Osteoblast (primary cell): ENCODE measurements around the gene EIPR1. TPM values are rescaled to one million over a fixed set of nuclear protein-coding genes. Genes with fewer than 3 reads are reported as not detected.

ENCODE experiments used
- DNase-seq: peaks from one replicate; pipeline ENCODE4 v3.0.0; 2011; ENCODE audit warnings: low spot score, mixed read lengths; ENCODE audit not compliant: insufficient read length; ENCODE audit errors: missing footprints
- H2AFZ ChIP-seq: 2 replicates; pipeline ENCODE4 v1.6.0; 2011; ENCODE audit warnings: mild to moderate bottlenecking, low read length
- H3K27ac ChIP-seq: 2 replicates; pipeline ENCODE4 v1.5.1; 2011; ENCODE audit warnings: mild to moderate bottlenecking, low read depth, low read length, moderate library complexity
- H3K27me3 ChIP-seq: 2 replicates; pipeline ENCODE4 v1.6.0; 2012; ENCODE audit warnings: mild to moderate bottlenecking, control low read depth, inconsistent platforms, low read length, moderate library complexity; ENCODE audit not compliant: insufficient read depth
- H3K36me3 ChIP-seq: 2 replicates; pipeline ENCODE4 v1.5.1; 2011; ENCODE audit warnings: mild to moderate bottlenecking, low read length, control low read depth, moderate library complexity; ENCODE audit not compliant: insufficient read depth
- H3K4me1 ChIP-seq: 2 replicates; pipeline ENCODE4 v1.5.1; 2011; ENCODE audit warnings: mild to moderate bottlenecking, low read length, control low read depth, moderate library complexity; ENCODE audit not compliant: insufficient read depth
- H3K4me2 ChIP-seq: 2 replicates; pipeline ENCODE4 v1.6.0; 2011; ENCODE audit warnings: mild to moderate bottlenecking, low read length; ENCODE audit not compliant: insufficient read depth
- H3K4me3 ChIP-seq: fragments of 200-600 bp; sonication (generic); 3 replicates; pipeline ENCODE4 v1.5.1; 2012; ENCODE audit warnings: mild to moderate bottlenecking, low read length, inconsistent platforms; ENCODE audit not compliant: insufficient read depth
- H3K79me2 ChIP-seq: 2 replicates; pipeline ENCODE4 v1.6.0; 2012; ENCODE audit warnings: mild to moderate bottlenecking, low read length, control low read depth, inconsistent platforms; ENCODE audit not compliant: insufficient read depth
- H3K9me3 ChIP-seq: 2 replicates; pipeline ENCODE4 v1.5.1; 2011; ENCODE audit warnings: low read depth, low read length, control low read depth
- H4K20me1 ChIP-seq: 2 replicates; pipeline ENCODE4 v1.6.0; 2012; ENCODE audit warnings: mild to moderate bottlenecking, low read length, control low read depth; ENCODE audit not compliant: insufficient read depth
- total RNA-seq: library from RNA; depleted of rRNA; stranded (reverse); fragments of >200 nt; gene quantifications from 2 replicates; pipeline ENCODE4 v1.2.3, GENCODE V29; 2012
- TF ChIP-seq, protein P1 (sequence below): IDR thresholded peaks from 2 replicates; pipeline ENCODE4 v1.5.1; 2011; ENCODE audit warnings: mild to moderate bottlenecking, low read depth, low read length, moderate library complexity; ENCODE audit errors: extremely low read depth

EIPR1 gene
- total RNA-seq, 1 donor = 17.7 TPM

DNA sequence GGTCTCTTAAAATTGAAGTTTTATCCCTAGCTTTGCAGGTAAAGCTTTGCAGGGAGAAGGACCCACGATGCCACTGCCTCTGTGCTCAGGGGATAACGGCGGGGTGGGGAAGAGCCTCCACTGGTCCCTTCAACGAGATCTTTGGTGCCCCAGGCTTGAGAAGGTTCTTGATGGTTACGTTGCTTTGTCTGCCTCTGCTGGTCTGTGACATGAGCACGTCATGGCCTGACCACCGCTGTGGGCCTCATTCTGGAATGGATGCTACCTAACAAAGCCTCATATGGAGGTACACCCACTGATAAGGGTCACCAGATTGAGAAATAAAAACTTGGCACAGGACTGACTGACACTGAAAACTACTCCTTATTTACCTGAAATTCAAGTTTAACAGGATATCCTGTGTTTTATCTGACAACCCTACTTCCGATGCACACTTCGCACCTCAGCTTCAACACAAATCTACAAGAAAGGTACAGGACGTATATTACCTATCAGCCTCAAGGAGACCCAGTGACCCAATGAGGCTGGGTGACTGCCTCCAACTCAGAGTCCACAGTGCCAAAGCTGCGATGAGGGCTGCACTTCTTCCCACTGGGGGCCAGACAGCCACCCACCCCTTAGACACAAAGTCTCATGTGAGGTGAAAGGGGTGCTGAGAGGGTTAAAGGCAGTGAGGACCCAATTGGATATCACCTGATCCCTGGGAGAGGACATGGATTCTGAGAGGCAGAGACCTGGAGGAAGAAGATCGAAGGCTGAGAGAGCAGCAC lies 64.9 kb downstream of the EIPR1 start:
- Histone ChIP-seq H3K4me2 (no peak overlapping the region), H3K4me3 (no peak overlapping the region), H3K27ac (no peak overlapping the region)

DNA sequence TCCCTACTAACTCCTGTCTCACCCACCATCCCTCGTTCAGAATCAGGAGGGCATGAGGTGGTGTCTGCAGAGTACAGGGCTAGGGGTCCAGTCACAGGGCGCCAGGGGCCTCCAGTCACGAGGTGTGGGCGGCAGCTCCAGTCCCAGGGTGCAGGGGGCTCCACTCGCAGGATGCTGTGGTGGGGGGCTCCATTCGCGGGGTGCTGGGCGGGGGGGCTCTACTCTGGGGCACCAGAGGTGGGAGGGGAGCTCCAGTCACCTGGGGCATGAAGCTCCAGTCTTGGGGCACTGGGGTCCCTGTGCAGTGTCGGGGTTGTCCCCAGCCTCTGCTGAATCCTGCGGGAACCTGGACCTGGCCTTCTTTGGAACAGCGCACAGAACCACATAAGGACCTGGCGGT lies 66.0 kb downstream of the EIPR1 start:
- Histone ChIP-seq H3K9me3 (no peaks in the 10 kb centered on the region), H4K20me1 (peaks cover 10% of the 10 kb centered on the region), H3K36me3 (no peaks in the 10 kb centered on the region), H3K27me3 (no peaks in the 10 kb centered on the region), H3K79me2 (peaks cover 4% of the 10 kb centered on the region), H3K4me3 (no peak overlapping the region), H2AFZ (no peak overlapping the region), H3K27ac (no peak overlapping the region), H3K4me1 (no peaks in the 10 kb centered on the region), H3K4me2 (no peak overlapping the region)
- peak; percentile 9 for DNase-seq
- TF ChIP-seq, protein P1, sequence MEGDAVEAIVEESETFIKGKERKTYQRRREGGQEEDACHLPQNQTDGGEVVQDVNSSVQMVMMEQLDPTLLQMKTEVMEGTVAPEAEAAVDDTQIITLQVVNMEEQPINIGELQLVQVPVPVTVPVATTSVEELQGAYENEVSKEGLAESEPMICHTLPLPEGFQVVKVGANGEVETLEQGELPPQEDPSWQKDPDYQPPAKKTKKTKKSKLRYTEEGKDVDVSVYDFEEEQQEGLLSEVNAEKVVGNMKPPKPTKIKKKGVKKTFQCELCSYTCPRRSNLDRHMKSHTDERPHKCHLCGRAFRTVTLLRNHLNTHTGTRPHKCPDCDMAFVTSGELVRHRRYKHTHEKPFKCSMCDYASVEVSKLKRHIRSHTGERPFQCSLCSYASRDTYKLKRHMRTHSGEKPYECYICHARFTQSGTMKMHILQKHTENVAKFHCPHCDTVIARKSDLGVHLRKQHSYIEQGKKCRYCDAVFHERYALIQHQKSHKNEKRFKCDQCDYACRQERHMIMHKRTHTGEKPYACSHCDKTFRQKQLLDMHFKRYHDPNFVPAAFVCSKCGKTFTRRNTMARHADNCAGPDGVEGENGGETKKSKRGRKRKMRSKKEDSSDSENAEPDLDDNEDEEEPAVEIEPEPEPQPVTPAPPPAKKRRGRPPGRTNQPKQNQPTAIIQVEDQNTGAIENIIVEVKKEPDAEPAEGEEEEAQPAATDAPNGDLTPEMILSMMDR = no peak

More for the DNA sequence above, 64.9 kb downstream of the EIPR1 start:
- Histone ChIP-seq H3K36me3 (no peaks in the 10 kb centered on the region), H3K9me3 (no peaks in the 10 kb centered on the region), H4K20me1 (peaks cover 19% of the 10 kb centered on the region), H2AFZ (no peak overlapping the region), H3K79me2 (peaks cover 6% of the 10 kb centered on the region), H3K4me1 (no peaks in the 10 kb centered on the region), H3K27me3 (no peaks in the 10 kb centered on the region)
- peak; percentile 61 for DNase-seq
- TF ChIP-seq, protein P1 = no peak

DNA sequence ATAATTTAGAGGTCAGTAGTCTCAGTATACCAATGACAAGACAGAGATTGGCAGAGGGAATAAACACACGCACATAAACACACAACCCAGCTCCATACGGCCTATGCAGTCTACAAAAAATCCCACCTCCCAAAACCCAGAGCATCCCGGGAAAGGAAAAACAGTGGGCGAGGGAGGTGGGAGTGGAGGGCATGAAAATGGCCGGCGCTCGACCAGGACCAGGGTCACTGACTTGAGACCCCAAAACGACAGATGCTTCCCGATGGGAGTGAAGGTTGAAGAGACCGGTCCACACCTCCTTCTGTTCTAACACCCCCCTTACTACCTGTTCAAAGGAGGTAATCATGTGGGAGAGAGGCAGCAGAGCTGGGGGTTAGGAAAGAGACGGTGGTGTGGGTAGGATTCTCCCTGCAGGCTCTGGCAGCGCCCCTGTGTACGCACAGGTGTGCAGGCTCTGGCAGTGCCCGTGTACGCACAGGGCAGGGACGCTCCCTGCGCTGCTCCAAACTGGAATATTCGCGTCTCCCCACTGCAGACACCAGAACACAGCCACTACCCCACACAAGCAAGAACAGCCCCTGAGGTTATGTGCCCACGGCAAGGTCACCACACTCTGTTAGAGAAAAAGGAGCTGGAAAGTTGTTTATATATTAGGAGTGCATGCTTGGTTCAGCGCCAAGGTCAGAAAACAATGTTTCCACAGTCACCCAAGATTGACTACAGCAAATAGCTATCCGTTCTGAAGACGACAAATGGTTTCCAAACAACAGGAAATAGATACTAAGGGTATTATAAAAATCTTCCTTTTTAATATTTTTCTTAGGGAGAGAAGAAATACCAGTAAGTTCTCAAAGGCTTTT lies 67.9 kb downstream of the EIPR1 start:
- Histone ChIP-seq H3K27ac (no peak overlapping the region), H3K4me2 (no peak overlapping the region), H3K9me3 (no peaks in the 10 kb centered on the region), H3K36me3 (no peaks in the 10 kb centered on the region), H3K79me2 (peaks cover 4% of the 10 kb centered on the region), H3K27me3 (no peaks in the 10 kb centered on the region), H4K20me1 (peaks cover 6% of the 10 kb centered on the region), H2AFZ (no peak overlapping the region), H3K4me1 (no peaks in the 10 kb centered on the region), H3K4me3 (no peak overlapping the region)
- peak; percentile 29 for DNase-seq
- TF ChIP-seq, protein P1 = no peak

DNA sequence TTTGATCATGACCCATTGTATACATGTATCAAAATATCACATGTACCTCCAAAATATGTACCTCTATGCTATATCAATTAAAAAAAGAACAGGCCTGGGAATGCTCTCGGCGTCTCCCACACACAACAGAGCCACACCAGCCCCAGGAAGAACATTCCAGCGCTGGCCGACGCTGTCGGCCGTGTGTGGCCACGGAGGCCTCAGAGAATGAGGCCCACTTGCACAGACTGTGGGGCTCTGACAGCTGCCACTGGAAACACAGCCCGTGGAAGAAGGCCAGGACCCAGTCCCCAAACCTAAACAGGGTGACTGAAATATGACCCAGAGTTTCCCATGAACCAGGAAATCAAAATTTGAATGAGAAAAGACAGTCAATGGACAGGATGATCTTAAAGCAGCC lies 69.7 kb downstream of the EIPR1 start:
- Histone ChIP-seq H3K4me3 (no peak overlapping the region), H3K4me2 (no peak overlapping the region), H2AFZ (no peak overlapping the region), H3K79me2 (peaks cover 4% of the 10 kb centered on the region), H3K27ac (no peak overlapping the region), H3K9me3 (no peaks in the 10 kb centered on the region), H3K4me1 (peaks cover 3% of the 10 kb centered on the region), H3K27me3 (no peaks in the 10 kb centered on the region), H4K20me1 (peaks cover 6% of the 10 kb centered on the region), H3K36me3 (no peaks in the 10 kb centered on the region)
- no peak for DNase-seq
- TF ChIP-seq, protein P1 = no peak
